ENCODE measurements around the gene KITLG. TPM values are rescaled to one million over a fixed set of nuclear protein-coding genes. Genes with fewer than 3 reads are reported as not detected.
A peak's percentile ranks its signal among the peaks of the same experiment; 100 is the strongest.

Gene KITLG
- polyA plus RNA-seq, 2 of the 4 experiments (the other 2 are of a cell fraction): 8.0 to 10.1 TPM

DNA sequence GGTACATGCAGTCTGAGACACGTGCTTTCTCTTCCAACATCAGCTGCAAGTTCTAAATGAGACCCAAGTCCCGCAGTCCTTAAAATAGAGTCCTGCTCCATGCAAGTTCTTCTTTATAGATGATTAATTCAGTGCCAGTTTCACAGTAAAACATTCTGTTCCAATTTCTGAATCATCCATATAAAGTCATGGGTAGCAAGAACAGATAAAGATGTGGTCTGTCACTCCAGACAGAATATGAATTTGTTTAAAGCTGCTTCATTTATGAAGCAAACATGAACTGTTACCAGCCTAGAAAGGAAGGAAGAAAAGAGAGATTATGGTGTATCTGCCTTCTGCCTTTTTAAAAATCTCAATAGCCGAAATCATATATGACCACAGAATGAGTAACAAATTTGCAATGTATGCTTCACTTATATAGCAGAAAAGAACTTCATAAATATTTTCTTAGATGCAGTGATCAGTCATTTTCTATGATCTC lies 83.3 kb downstream of the KITLG start:
- no peak for FAIRE-seq
- ChIA-PET CTCF (interaction anchor here (1.6 kb wide), 1 partner anchor 13 kb away, joined by 4 read pairs; no protein-coding TSS in a partner anchor), POLR2A (no interaction called here)
- Histone ChIP-seq H3K4me3 (no peak overlapping the region), H3K4me2 (no peak overlapping the region), H3K27ac (no peak overlapping the region), H3K9me3 (no peaks in the 10 kb centered on the region), H3K4me1 (0 out of 3 replicates have a peak, but pooled peaks cover under 1% of the 10 kb centered on the region)
- ATAC-seq: no peak
- no peak for DNase-seq (ENCODE audit: low read depth in 1 of 2, low spot score in 1 of 2)
- WGBS (ENCODE audit: missing lambda C conversion rate): 70% methylated on average over 3 of the region's 3 CpGs
- TF ChIP-seq EHF (CRISPR knock-in tag; IDR thresholded peaks at IDR 0.05) (no peak), JUN (IDR thresholded peaks at IDR 0.05) (no peak)

DNA sequence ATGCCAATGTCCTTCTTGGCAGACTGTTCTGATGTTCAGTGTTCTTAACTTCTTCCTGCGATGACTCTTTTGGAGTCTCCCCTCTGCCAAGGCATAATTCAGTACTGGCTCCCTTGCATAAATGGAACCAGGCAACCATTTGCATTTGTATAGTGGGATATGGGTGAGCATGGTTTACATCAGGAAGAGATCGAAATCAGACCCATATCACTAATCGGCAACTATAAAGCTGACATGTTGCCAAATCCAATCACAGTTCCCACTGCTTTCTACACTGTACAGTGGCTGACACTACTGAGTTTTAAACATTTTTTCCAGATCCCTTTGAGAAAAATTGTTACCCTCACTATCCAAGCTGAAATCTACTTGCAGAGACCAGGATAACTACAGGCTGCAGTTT lies 83.8 kb downstream of the KITLG start:
- no peak for FAIRE-seq
- Histone ChIP-seq H3K9me3 (no peaks in the 10 kb centered on the region), H3K4me3 (no peak overlapping the region), H3K4me1 (no peaks in the 10 kb centered on the region), H3K4me2 (no peak overlapping the region), H3K27ac (no peak overlapping the region)
- ChIA-PET POLR2A (no interaction called here), CTCF (interaction anchor here (1.6 kb wide), 1 partner anchor 13 kb away, joined by 4 read pairs; no protein-coding TSS in a partner anchor)
- no peak for ATAC-seq
- no peak for DNase-seq (ENCODE audit: low read depth in 1 of 2, low spot score in 1 of 2)
- 92% methylated on average over 3 of the region's 3 CpGs for WGBS (ENCODE audit: missing lambda C conversion rate)
- TF ChIP-seq SMC3 (IDR thresholded peaks at IDR 0.05) (no peak), FOSL2 (IDR thresholded peaks at IDR 0.05) (no peak), FOSL2 (CRISPR knock-in tag; IDR thresholded peaks at IDR 0.05) (no peak), MAX (IDR thresholded peaks at IDR 0.05) (no peak), TFCP2L1 (CRISPR knock-in tag; IDR thresholded peaks at IDR 0.05) (no peak), CBX8 (IDR thresholded peaks at IDR 0.05) (no peak), ZC3H11A (IDR thresholded peaks at IDR 0.05) (no peak), HEYL (CRISPR knock-in tag; IDR thresholded peaks at IDR 0.05) (no peak), HOXA7 (CRISPR knock-in tag; IDR thresholded peaks at IDR 0.05) (no peak), CHD2 (IDR thresholded peaks at IDR 0.05; ENCODE audit: low read length, partially characterized antibody) (no peak), EP300 (IDR thresholded peaks at IDR 0.05) (no peak), EHMT2 (IDR thresholded peaks at IDR 0.05; ENCODE audit: low read depth) (no peak), REST (IDR thresholded peaks at IDR 0.05) (no peak), HOXB13 (CRISPR knock-in tag; IDR thresholded peaks at IDR 0.05; ENCODE audit: low read depth) (no peak)
- TF ChIP-seq, protein P1, sequence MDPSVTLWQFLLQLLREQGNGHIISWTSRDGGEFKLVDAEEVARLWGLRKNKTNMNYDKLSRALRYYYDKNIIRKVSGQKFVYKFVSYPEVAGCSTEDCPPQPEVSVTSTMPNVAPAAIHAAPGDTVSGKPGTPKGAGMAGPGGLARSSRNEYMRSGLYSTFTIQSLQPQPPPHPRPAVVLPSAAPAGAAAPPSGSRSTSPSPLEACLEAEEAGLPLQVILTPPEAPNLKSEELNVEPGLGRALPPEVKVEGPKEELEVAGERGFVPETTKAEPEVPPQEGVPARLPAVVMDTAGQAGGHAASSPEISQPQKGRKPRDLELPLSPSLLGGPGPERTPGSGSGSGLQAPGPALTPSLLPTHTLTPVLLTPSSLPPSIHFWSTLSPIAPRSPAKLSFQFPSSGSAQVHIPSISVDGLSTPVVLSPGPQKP (IDR thresholded peaks at IDR 0.05; ENCODE audit: low read depth, low read length): no peak

- CTCF ChIA-PET: no interaction called here
- H3K4me3 ChIP-seq: no peak overlapping the region
- no peaks in the 10 kb centered on the region for H3K4me1 ChIP-seq
- no peaks in the 10 kb centered on the region for H3K9me3 ChIP-seq
- TF ChIP-seq BCL3 (IDR thresholded peaks at IDR 0.05): no peak
- POLR2A ChIA-PET: no interaction called here
- H3K4me2 ChIP-seq: no peak overlapping the region
- DNase-seq (ENCODE audit: low read depth in 1 of 2, low spot score in 1 of 2): no peak
- no peak overlapping the region for H3K27ac ChIP-seq
- FAIRE-seq: peak; percentile 49
- 94% methylated on average over 1 of the region's 1 CpG for WGBS (ENCODE audit: missing lambda C conversion rate)
- ATAC-seq: no peak
These were observed 85.2 kb downstream of the KITLG start for GRCh38 chr12:88495031-88495430.
